Epithelial cell of esophagus (primary cell): ENCODE measurements around the gene TNNI3K.

Source experiments
- DNase-seq: peaks from one replicate; pipeline ENCODE4 v3.0.0; 2010; ENCODE audit warnings: low read depth
- H3K4me3 ChIP-seq: 2 replicates; pipeline ENCODE4 v1.5.1; 2011; ENCODE audit warnings: mild to moderate bottlenecking, low read length, control low read depth
- TF ChIP-seq, protein P1 (sequence below): IDR thresholded peaks from 2 replicates; pipeline ENCODE4 v1.5.1; 2011; ENCODE audit warnings: low read depth, mild to moderate bottlenecking, low read length, control low read depth, inconsistent platforms; ENCODE audit not compliant: insufficient read depth; ENCODE audit errors: missing control alignments

Gene TNNI3K

DNA sequence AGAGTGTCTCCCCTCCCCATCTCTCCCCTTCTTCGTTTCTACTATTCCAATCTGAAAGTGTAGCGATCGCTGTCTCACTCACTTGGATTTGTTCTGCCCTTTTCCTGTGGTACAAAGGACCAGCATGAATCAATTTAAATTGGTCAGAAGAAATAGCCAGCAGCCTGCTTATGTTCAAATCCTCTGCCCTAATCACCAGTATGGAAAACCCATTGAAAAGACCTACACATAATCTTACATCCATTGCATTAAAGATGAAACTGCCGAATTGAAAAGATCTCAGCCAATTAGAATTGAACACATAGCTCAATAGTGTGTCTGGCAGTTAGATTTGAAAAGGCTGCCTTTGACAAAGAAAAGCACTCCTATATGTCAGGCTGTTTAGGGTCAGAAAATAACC, 122.6 kb downstream of the TNNI3K start:
- TF ChIP-seq, protein P1, sequence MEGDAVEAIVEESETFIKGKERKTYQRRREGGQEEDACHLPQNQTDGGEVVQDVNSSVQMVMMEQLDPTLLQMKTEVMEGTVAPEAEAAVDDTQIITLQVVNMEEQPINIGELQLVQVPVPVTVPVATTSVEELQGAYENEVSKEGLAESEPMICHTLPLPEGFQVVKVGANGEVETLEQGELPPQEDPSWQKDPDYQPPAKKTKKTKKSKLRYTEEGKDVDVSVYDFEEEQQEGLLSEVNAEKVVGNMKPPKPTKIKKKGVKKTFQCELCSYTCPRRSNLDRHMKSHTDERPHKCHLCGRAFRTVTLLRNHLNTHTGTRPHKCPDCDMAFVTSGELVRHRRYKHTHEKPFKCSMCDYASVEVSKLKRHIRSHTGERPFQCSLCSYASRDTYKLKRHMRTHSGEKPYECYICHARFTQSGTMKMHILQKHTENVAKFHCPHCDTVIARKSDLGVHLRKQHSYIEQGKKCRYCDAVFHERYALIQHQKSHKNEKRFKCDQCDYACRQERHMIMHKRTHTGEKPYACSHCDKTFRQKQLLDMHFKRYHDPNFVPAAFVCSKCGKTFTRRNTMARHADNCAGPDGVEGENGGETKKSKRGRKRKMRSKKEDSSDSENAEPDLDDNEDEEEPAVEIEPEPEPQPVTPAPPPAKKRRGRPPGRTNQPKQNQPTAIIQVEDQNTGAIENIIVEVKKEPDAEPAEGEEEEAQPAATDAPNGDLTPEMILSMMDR, result no peak

DNA sequence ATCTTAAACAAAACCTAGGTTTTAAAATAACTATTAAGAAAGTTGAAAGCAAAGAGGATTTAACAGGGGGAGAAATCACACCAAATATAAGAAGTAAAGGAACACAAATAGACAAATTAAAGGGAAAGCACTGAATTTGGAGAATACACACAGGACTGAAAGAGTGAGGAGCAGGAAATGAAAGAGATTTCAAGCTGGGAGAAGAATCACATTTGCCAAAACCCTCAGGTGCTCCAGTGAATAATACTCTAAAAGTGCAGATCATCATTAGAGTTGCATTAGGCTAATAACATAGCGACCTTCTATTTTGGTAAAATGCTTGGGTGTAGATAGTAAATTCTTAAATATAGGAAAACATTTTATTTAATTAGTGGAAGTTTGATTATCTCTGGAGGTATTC, 127.5 kb downstream of the TNNI3K start:
- no peak overlapping the region for H3K4me3 ChIP-seq
- no peak for DNase-seq
- TF ChIP-seq, protein P1, result no peak

More for the DNA sequence above, 122.6 kb downstream of the TNNI3K start:
- DNase-seq, result no peak
- no peak overlapping the region for H3K4me3 ChIP-seq

DNA sequence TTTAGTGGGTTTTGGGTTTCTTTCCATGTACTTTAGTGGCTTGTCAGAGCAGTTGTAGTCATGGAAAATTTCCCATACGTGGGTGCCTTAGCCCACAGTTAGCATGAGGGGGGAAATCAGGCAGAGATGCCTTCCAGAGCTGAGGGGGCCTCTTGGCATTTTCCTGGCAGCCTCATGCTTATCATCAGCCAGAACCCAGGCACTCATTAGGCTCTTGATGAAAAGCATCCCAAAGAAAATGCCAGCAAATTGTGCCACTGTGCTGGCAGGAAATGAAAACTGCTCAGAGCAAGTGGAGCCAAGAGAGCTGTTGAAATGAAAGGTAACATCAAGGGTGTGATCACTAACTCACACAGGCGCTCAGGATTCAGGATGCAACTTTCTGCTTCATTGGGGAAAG, 128.0 kb downstream of the TNNI3K start:
- no peak overlapping the region for H3K4me3 ChIP-seq
- no peak for DNase-seq
- TF ChIP-seq, protein P1, result no peak

DNA sequence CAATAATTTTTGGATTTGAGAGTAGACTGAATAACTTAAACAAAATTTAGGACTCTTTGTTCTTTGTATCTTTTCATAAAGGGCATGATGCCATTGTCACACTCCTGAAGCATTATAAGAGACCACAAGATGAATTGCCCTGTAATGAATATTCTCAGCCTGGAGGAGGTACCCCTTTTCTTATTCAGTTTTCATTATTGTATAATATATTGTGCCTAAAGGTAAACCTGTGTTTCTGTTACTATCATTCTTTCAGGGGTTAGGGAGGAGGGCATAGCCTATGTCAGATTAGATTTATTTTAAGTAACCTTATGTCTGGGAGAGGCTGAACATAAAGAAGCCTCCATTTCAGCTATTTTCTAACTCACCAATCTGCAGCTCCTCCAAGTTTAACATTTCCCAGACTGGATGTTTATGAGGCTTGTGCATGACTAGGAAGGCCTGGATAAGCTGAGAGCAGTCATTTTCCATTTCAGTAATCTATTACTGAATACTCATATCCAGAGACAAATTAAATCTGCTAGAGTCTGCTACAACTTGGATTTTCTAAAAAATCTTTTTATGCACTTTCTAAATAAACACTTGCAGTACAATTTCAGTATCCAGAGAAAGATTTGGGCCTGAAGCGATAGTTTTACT, 132.1 kb downstream of the TNNI3K start:
- H3K4me3 ChIP-seq, result no peak overlapping the region
- TF ChIP-seq, protein P1, result no peak
- no peak for DNase-seq

DNA sequence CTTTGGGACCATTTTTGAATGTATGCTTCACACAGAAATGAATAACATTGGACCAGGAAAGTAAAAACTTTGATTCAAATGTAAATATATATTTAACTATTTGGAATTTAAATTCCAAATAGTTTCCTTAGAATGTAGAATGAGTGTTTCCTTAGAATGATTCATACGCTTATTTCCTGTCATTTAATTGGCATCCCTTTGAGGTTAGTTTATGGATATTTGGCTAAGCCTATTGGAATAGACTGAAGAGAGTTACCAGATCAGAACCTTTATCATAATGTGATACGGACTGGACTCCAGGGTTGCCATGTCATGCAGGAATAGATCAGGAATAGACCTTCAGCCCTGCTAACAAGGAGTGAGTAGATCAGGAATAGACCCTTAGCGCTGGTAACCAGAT, 133.1 kb downstream of the TNNI3K start:
- TF ChIP-seq, protein P1, result no peak
- no peak for DNase-seq
- H3K4me3 ChIP-seq, result no peak overlapping the region

DNA sequence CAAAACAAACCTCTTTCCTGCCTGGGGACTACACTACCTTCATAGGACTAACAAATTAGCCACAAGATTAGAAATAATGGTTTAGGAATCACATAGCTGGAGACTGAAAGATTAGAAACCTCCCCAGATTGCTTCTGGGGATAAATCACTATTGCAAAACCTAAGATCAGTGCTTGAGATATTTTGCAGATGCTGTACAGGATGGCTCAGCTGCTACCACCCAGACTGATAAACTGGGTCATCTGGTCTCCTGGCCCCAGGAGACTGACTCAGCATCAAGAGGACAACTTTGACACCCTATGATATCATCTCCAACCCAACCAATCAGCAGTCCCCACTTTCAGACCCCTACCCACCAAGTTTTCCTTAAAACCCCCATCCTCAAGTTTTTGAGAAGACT, 140.2 kb downstream of the TNNI3K start:
- TF ChIP-seq, protein P1, result no peak
- no peak for DNase-seq
- H3K4me3 ChIP-seq, result no peak overlapping the region

DNA sequence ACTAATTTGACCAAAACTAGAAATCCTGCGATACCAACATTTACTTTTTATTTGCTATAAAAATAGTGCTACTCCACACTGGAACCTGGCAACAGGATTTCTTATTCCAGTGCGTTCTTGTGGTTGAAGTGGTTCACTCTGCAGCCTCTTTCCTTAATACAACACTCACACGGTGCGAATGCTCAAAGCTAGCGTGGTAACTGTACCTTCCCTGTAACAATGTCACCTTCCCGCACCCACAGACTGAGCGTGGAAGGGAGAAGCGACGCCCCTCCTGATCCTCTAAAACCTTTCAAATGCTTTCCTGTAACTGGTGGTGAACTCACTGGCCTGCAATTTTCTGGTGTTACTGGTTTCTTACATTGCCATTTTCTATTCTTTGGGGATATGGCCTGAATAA, 145.1 kb downstream of the TNNI3K start:
- H3K4me3 ChIP-seq, result no peak overlapping the region
- DNase-seq, result no peak
- TF ChIP-seq, protein P1, result no peak
